OCI-LY7 (cell line): ENCODE measurements around the gene EXO1. TPM values are rescaled to one million over a fixed set of nuclear protein-coding genes. Genes with fewer than 3 reads are reported as not detected.

Experiments
- BruUV-seq: library from RNA; stranded (reverse); fragments of 400-500 nt; replicated peaks from 2 replicates; lab custom pipeline; 2021; lab: Mats Ljungman, UMichigan
- CTCF ChIA-PET: fragments of 300-600 bp; sonication (Branson Sonifier 250); formaldehyde crosslinking; loops from one replicate; lab custom pipeline; 2022; ENCODE audit warnings: antibody characterized with exemption; ENCODE audit not compliant: unreplicated experiment; lab: Charles Lee
- POLR2A ChIA-PET: fragments of 300-600 bp; sonication (Branson Sonifier 250); formaldehyde crosslinking; loops from one replicate; lab custom pipeline; 2022; ENCODE audit warnings: antibody characterized with exemption; lab: Charles Lee
- DNase-seq: peaks from one replicate; pipeline ENCODE4 v3.0.0-alpha.2; 2015; ENCODE audit warnings: low spot score
- H2AFZ ChIP-seq: fragments of 200-600 bp; sonication (generic), shearing (Covaris generic); 2 replicates; pipeline ENCODE4 v1.6.1; 2014; ENCODE audit warnings: mild to moderate bottlenecking, antibody characterized with exemption, low read length, moderate library complexity
- H3K27ac ChIP-seq: fragments of 200-600 bp; sonication (generic); 2 replicates; pipeline ENCODE4 v1.5.1; 2014; ENCODE audit warnings: mixed run types, low read depth, mild to moderate bottlenecking, moderate library complexity, low read length, inconsistent platforms; ENCODE audit not compliant: poor library complexity, severe bottlenecking
- H3K36me3 ChIP-seq: fragments of 200-600 bp; sonication (generic); 2 replicates; pipeline ENCODE4 v1.6.1; 2014; ENCODE audit warnings: mild to moderate bottlenecking, antibody characterized with exemption, low read length, moderate library complexity, mixed read lengths; ENCODE audit not compliant: insufficient read depth
- H3K4me1 ChIP-seq: fragments of 200-600 bp; sonication (generic); 2 replicates; pipeline ENCODE4 v1.5.1; 2014; ENCODE audit warnings: mild to moderate bottlenecking, low read length; ENCODE audit not compliant: insufficient read depth, poor library complexity, severe bottlenecking
- H3K4me2 ChIP-seq: fragments of 200-600 bp; sonication (generic); 2 replicates; pipeline ENCODE4 v1.6.1; 2014; ENCODE audit warnings: mild to moderate bottlenecking, low read length
- H3K4me3 ChIP-seq: fragments of 200-600 bp; sonication (generic); 2 replicates; pipeline ENCODE4 v1.5.1; 2014; ENCODE audit warnings: mild to moderate bottlenecking, low read depth, low read length; ENCODE audit not compliant: poor library complexity, severe bottlenecking
- H3K79me2 ChIP-seq: fragments of 200-600 bp; sonication (generic); 2 replicates; pipeline ENCODE4 v1.6.1; 2016; ENCODE audit warnings: low read depth, mild to moderate bottlenecking, low read length, moderate library complexity, mixed read lengths; ENCODE audit not compliant: insufficient read depth
- H3K9me2 ChIP-seq: fragments of 200-600 bp; sonication (generic); 2 replicates; pipeline ENCODE4 v1.6.1; 2016; ENCODE audit warnings: mild to moderate bottlenecking, low read length, mixed read lengths; ENCODE audit not compliant: insufficient read depth
- H3K9me3 ChIP-seq: fragments of 200-600 bp; sonication (generic); 2 replicates; pipeline ENCODE4 v1.6.1; 2014; ENCODE audit warnings: mild to moderate bottlenecking, mixed run types, low read length, mixed read lengths
- H4K20me1 ChIP-seq: fragments of 200-600 bp; sonication (generic); 2 replicates; pipeline ENCODE4 v1.6.1; 2014; ENCODE audit warnings: mild to moderate bottlenecking, antibody characterized with exemption, low read length, moderate library complexity, mixed read lengths; ENCODE audit not compliant: insufficient read depth
- CTCF ChIP-seq: fragments of 200-600 bp; sonication (generic); conservative IDR thresholded peaks from 2 replicates; pipeline ENCODE4 v1.5.1; 2014; ENCODE audit warnings: mild to moderate bottlenecking, antibody characterized with exemption, low read length, moderate library complexity, mixed read lengths
- EZH2phosphoT487 ChIP-seq: fragments of 200-600 bp; sonication (generic); IDR thresholded peaks from 2 replicates; pipeline ENCODE4 v1.6.1; 2018; ENCODE audit warnings: low read depth, borderline replicate concordance, mild to moderate bottlenecking, mixed run types, antibody characterized with exemption, low read length, moderate library complexity, mixed read lengths
- intact Hi-C: fragments of 100-400 bp; cut with micrococcal nuclease; formaldehyde crosslinking; loops from one replicate; pipeline ENCODE4 v1.10.0; 2022; ENCODE audit not compliant: unreplicated experiment
- total RNA-seq, 2 experiments: library from RNA; depleted of rRNA in 1 of 2; stranded (reverse); fragments of >200 nt in 1 of 2; shearing (Covaris generic) in 1 of 2; gene quantifications; 2 replicates each; pipeline ENCODE4 v1.2.3, GENCODE V29; 2014 to 2022

EXO1 gene
- total RNA-seq, 2 experiments from 2014 or later: 60.3 to 66.3 TPM

GRCh38 chr1:241827264-241827663, 20.7 kb upstream of the EXO1 start:
- DNase-seq: no peak
- Histone ChIP-seq H3K36me3 (no peaks in the 10 kb centered on the region), H3K9me3 (no peaks in the 10 kb centered on the region), H3K9me2 (no peaks in the 10 kb centered on the region), H4K20me1 (no peaks in the 10 kb centered on the region), H3K4me3 (no peak overlapping the region), H3K79me2 (no peaks in the 10 kb centered on the region), H3K27ac (no peak overlapping the region), H2AFZ (no peak overlapping the region), H3K4me2 (no peak overlapping the region), H3K4me1 (no peaks in the 10 kb centered on the region)
- TF ChIP-seq CTCF (no peak), EZH2phosphoT487 (no peak)
- intact Hi-C loops: no loop called here
- ChIA-PET CTCF (no interaction called here), POLR2A (interaction anchor here (1.1 kb wide), 1 partner anchor 146 kb away, joined by 3 read pairs; no protein-coding TSS in a partner anchor)
- BruUV-seq: no TSS peak

- Histone ChIP-seq H3K4me3 (no peak overlapping the region), H3K9me2 (no peaks in the 10 kb centered on the region), H4K20me1 (no peaks in the 10 kb centered on the region), H2AFZ (no peak overlapping the region), H3K4me1 (no peaks in the 10 kb centered on the region), H3K79me2 (no peaks in the 10 kb centered on the region), H3K27ac (no peak overlapping the region), H3K4me2 (no peak overlapping the region), H3K36me3 (no peaks in the 10 kb centered on the region), H3K9me3 (no peaks in the 10 kb centered on the region)
- BruUV-seq: no TSS peak
- DNase-seq: no peak
- POLR2A ChIA-PET: interaction anchor here (1.0 to 1.1 kb wide), 4 partner anchors 16 to 293 kb away, joined by 3 to 4 read pairs (median 3); no protein-coding TSS in a partner anchor
- intact Hi-C loops: no loop called here
- CTCF ChIA-PET: no interaction called here
- TF ChIP-seq CTCF: no peak
- no peak for TF ChIP-seq EZH2phosphoT487
These were observed 19.5 kb upstream of the EXO1 start for GRCh38 chr1:241828463-241829021.

- DNase-seq: no peak
- H3K9me3 ChIP-seq: no peaks in the 10 kb centered on the region
- CTCF ChIA-PET: no interaction called here
- H3K79me2 ChIP-seq: no peaks in the 10 kb centered on the region
- no TSS peak for BruUV-seq
- POLR2A ChIA-PET: interaction anchor here (1.0 kb wide), 2 partner anchors 33 to 294 kb away, joined by 3 read pairs; no protein-coding TSS in a partner anchor
- H3K4me1 ChIP-seq: no peaks in the 10 kb centered on the region
- H3K9me2 ChIP-seq: no peaks in the 10 kb centered on the region
- H3K27ac ChIP-seq: no peak overlapping the region
- H2AFZ ChIP-seq: no peak overlapping the region
- no peak for TF ChIP-seq EZH2phosphoT487
- no peak for TF ChIP-seq CTCF
- no peak overlapping the region for H3K4me2 ChIP-seq
- H3K4me3 ChIP-seq: no peak overlapping the region
- no peaks in the 10 kb centered on the region for H4K20me1 ChIP-seq
- intact Hi-C loops: no loop called here
- H3K36me3 ChIP-seq: no peaks in the 10 kb centered on the region
These were observed 18.5 kb upstream of the EXO1 start for GRCh38 chr1:241829468-241829867.
